Measurements from ENCODE around the gene CBARP.

GRCh38 chr19:1278074-1278473, 40.3 kb upstream of the CBARP start:
- TF ChIP-seq YY1 (IDR thresholded peaks at IDR 0.05) (no peak), CTCF (IDR thresholded peaks at IDR 0.05; ENCODE audit: low read depth, low read length, missing input control) (no peak), MAX (IDR thresholded peaks at IDR 0.05) (no peak), TAF1 (conservative IDR thresholded peaks at IDR 0.05) (no peak), REST (IDR thresholded peaks at IDR 0.05) (no peak), ATF3 (IDR thresholded peaks at IDR 0.05) (no peak), HNF4A (conservative IDR thresholded peaks at IDR 0.05) (no peak), JUND (IDR thresholded peaks at IDR 0.05) (no peak), EGR1 (IDR thresholded peaks at IDR 0.05; ENCODE audit: low read depth in 2 of 2) (no peak)

Measured in liver (tissue), 3 donors.